Suprapubic skin (tissue), 4 donors: ENCODE data around the gene BBS1.
A peak's percentile ranks its signal among the peaks of the same experiment; 100 is the strongest.

ENCODE experiments used
- CTCF ChIP-seq, 2 donors: fragments of 200-600 bp in 1 of 2; fragments of 450-650 bp in 1 of 2; sonication (generic) in 1 of 2; IDR thresholded peaks; one replicate each; pipeline ENCODE4 v1.5.1; 2016 to 2019; ENCODE audit warnings: antibody characterized with exemption in 2 of 2, mild to moderate bottlenecking in 1 of 2, moderate library complexity in 1 of 2
- EP300 ChIP-seq: sonication (generic); formaldehyde crosslinking; IDR thresholded peaks from one replicate; pipeline ENCODE4 v1.6.1; 2017; ENCODE audit warnings: antibody characterized with exemption
- POLR2A ChIP-seq, 2 donors: fragments of 450-650 bp; IDR thresholded peaks; one replicate each; pipeline ENCODE4 v1.6.1; 2017; ENCODE audit warnings: antibody characterized with exemption in 2 of 2, mild to moderate bottlenecking in 2 of 2, moderate library complexity in 2 of 2
- POLR2AphosphoS5 ChIP-seq, 3 donors: sonication (generic); formaldehyde crosslinking; IDR thresholded peaks; one replicate each; pipeline ENCODE4 v1.6.1; 2017; ENCODE audit warnings: antibody characterized with exemption in 3 of 3

GRCh38 chr11:66467034-66467659 lies 43.3 kb upstream of the BBS1 start:
- TF ChIP-seq CTCF (IDR thresholded peaks at IDR 0.05) (peak; percentile 25 to 54), POLR2A (IDR thresholded peaks at IDR 0.05) (no peak), POLR2AphosphoS5 (IDR thresholded peaks at IDR 0.05) (no peak), EP300 (no peak)
